ENCODE measurements around the gene SSBP4. TPM values are rescaled to one million over a fixed set of nuclear protein-coding genes. Genes with fewer than 3 reads are reported as not detected.
"Not testable (repeated sequence)": the region's sequence is repeated elsewhere in the genome, so short reads cannot be mapped to it uniquely, and the experiment has no call there.

Gene SSBP4
- total RNA-seq, 1 experiment from 2014 or later: 51.2 TPM

DNA sequence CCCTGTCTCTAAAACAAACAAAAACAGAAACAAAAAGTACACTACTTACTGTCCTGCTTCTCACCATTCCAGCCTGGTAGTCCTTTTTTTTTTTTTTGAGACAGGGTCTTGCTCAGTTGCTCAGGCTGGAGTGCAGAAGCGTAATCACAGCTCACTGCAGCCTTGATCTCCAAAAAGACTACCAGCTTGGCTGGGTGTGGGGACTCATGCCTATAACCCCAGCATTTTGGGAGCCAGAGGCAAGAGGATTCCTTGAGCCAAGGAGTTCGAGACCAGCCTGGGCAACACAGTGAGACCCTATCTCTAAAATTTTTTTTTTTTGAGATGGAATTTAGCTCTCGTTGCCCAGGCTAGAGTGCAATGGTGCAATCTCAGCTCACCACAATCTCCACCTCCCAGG, 38.4 kb upstream of the SSBP4 start:
- no peak overlapping the region for H3K27ac Mint-ChIP-seq

DNA sequence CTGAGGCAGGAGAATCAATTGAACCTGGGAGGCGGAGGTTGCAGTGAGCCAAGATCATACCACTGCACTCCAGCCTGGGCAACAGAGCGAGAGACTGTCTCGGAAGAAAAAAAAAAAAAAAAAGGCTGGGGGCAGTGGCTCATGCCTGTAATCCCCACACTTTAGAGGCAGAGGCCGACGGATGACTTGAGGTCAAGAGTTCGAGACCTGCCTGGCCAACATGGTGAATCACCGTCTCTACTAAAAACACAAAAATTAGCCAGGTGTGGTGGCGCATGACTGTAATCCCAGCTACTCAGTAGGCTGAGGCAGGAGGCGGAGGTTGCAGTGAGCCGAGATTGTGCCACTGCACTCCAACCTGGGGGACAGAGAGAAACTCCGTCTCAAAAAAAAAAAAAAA, 35.6 kb upstream of the SSBP4 start:
- Mint-ChIP-seq H3K27me3 (ENCODE audit: low read depth) (peaks cover 16% of the 10 kb centered on the region), H3K4me1 (peaks cover 37% of the 10 kb centered on the region)
- ChIA-PET CTCF (interaction anchor here (1.6 to 1.7 kb wide), 2 partner anchors 18 to 33 kb away, joined by 3 to 7 read pairs; no protein-coding TSS in a partner anchor), POLR2A (interaction anchor here (0.6 to 0.7 kb wide), 2 partner anchors 78 to 107 kb away, joined by 3 to 4 read pairs; no protein-coding TSS in a partner anchor)
- DNase-seq (ENCODE audit: low spot score); H3K27ac Mint-ChIP-seq; H3K9me3 Mint-ChIP-seq; ATAC-seq; H3K36me3 Mint-ChIP-seq; H3K4me3 Mint-ChIP-seq: not testable (repeated sequence)

More for the DNA sequence above, 38.4 kb upstream of the SSBP4 start:
- no peak overlapping the region for H3K4me3 Mint-ChIP-seq
- peaks cover 28% of the 10 kb centered on the region for H3K4me1 Mint-ChIP-seq
- no peaks in the 10 kb centered on the region; the same call in 1 of the 2 replicates for H3K27me3 Mint-ChIP-seq (ENCODE audit: low read depth)
- ATAC-seq: no peak
- CTCF ChIA-PET: interaction anchor here (0.7 to 1.7 kb wide), 5 partner anchors 7 to 100 kb away, joined by 4 to 16 read pairs (median 5); partner anchors contain the start of genes JUND and LSM4
- no peak for DNase-seq (ENCODE audit: low spot score)
- H3K9me3 Mint-ChIP-seq: no peaks in the 10 kb centered on the region
- TF ChIP-seq ZNF121 (CRISPR knock-in tag; IDR thresholded peaks at IDR 0.05): peak; percentile 88
- TF ChIP-seq, protein P1, sequence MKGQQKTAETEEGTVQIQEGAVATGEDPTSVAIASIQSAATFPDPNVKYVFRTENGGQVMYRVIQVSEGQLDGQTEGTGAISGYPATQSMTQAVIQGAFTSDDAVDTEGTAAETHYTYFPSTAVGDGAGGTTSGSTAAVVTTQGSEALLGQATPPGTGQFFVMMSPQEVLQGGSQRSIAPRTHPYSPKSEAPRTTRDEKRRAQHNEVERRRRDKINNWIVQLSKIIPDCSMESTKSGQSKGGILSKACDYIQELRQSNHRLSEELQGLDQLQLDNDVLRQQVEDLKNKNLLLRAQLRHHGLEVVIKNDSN (CRISPR knock-in tag; IDR thresholded peaks at IDR 0.05): no peak
- TF ChIP-seq, protein P2, sequence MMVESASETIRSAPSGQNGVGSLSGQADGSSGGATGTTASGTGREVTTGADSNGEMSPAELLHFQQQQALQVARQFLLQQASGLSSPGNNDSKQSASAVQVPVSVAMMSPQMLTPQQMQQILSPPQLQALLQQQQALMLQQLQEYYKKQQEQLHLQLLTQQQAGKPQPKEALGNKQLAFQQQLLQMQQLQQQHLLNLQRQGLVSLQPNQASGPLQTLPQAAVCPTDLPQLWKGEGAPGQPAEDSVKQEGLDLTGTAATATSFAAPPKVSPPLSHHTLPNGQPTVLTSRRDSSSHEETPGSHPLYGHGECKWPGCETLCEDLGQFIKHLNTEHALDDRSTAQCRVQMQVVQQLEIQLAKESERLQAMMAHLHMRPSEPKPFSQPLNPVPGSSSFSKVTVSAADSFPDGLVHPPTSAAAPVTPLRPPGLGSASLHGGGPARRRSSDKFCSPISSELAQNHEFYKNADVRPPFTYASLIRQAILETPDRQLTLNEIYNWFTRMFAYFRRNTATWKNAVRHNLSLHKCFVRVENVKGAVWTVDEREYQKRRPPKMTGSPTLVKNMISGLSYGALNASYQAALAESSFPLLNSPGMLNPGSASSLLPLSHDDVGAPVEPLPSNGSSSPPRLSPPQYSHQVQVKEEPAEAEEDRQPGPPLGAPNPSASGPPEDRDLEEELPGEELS (CRISPR knock-in tag; IDR thresholded peaks at IDR 0.05): no peak
- H3K36me3 Mint-ChIP-seq: no peaks in the 10 kb centered on the region
- POLR2A ChIA-PET: interaction anchor here (0.9 to 1.2 kb wide), 3 partner anchors 34 to 81 kb away, joined by 3 to 4 read pairs (median 4); no protein-coding TSS in a partner anchor

DNA sequence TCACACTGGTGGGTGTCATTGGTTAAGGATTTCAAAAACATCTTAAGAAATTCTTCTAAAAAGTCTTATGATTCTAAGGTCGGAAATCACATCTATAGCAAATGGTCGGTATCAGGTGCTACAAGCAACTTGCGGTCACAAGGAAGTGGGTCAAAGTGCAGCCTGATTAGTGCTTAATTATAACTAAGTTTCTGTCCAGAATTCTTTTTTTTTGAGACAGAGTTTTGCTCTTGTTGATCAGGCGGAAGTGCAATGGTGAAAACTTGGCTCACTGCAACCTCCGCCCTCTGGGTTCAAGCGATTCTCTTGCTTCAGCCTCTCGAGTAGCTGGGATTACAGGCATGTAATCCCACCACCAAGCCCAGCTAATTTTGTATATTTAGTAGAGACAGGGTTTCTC, 34.4 kb upstream of the SSBP4 start:
- peaks cover 8% of the 10 kb centered on the region for H3K36me3 Mint-ChIP-seq
- ChIA-PET POLR2A (interaction anchor here (1.3 kb wide), 1 partner anchor 26 kb away, joined by 4 read pairs; no protein-coding TSS in a partner anchor), CTCF (interaction anchor here (1.9 kb wide), 1 partner anchor 106 kb away, joined by 17 read pairs; no protein-coding TSS in a partner anchor)
- peaks cover 37% of the 10 kb centered on the region for H3K4me1 Mint-ChIP-seq
- DNase-seq (ENCODE audit: low spot score) (no peak), ATAC-seq (no peak)
- H3K9me3 Mint-ChIP-seq: no peaks in the 10 kb centered on the region
- TF ChIP-seq, protein P3, sequence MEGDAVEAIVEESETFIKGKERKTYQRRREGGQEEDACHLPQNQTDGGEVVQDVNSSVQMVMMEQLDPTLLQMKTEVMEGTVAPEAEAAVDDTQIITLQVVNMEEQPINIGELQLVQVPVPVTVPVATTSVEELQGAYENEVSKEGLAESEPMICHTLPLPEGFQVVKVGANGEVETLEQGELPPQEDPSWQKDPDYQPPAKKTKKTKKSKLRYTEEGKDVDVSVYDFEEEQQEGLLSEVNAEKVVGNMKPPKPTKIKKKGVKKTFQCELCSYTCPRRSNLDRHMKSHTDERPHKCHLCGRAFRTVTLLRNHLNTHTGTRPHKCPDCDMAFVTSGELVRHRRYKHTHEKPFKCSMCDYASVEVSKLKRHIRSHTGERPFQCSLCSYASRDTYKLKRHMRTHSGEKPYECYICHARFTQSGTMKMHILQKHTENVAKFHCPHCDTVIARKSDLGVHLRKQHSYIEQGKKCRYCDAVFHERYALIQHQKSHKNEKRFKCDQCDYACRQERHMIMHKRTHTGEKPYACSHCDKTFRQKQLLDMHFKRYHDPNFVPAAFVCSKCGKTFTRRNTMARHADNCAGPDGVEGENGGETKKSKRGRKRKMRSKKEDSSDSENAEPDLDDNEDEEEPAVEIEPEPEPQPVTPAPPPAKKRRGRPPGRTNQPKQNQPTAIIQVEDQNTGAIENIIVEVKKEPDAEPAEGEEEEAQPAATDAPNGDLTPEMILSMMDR (IDR thresholded peaks at IDR 0.05): no peak
- no peak for TF ChIP-seq RORB (CRISPR knock-in tag; IDR thresholded peaks at IDR 0.05)
- TF ChIP-seq NR1H2 (CRISPR knock-in tag; IDR thresholded peaks at IDR 0.05): no peak
- TF ChIP-seq ETV6 (CRISPR knock-in tag; IDR thresholded peaks at IDR 0.05): no peak
- no peak for TF ChIP-seq TCF7 (CRISPR knock-in tag; IDR thresholded peaks at IDR 0.05; ENCODE audit: low read depth)
- TF ChIP-seq ZNF263 (CRISPR knock-in tag; IDR thresholded peaks at IDR 0.05; ENCODE audit: low read depth): no peak
- peaks cover 25% of the 10 kb centered on the region for H3K27me3 Mint-ChIP-seq (ENCODE audit: low read depth)
- no peak overlapping the region for H3K4me3 Mint-ChIP-seq
- peak overlapping the region; percentile 82; the same call in 1 of the 2 replicates for H3K27ac Mint-ChIP-seq

DNA sequence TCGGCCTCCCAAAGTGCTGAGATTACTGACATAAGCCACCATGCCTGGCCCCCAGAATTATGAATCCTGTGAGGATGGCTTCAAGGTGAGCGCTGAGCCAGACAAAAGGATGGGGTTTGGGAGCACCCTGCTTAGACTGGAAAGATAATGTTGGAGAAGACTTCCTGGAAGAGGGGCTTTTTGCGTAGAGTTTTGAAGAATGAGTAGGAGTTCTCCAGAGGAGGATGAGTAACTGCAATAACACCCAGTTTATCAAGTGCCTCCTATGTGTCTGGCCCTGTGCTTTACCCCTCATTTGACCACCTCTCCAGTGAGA, 33.9 kb upstream of the SSBP4 start:
- Mint-ChIP-seq H3K27ac (peak overlapping the region; percentile 83), H3K4me1 (peaks cover 33% of the 10 kb centered on the region), H3K9me3 (no peaks in the 10 kb centered on the region), H3K4me3 (no peak overlapping the region), H3K36me3 (peaks cover 11% of the 10 kb centered on the region), H3K27me3 (ENCODE audit: low read depth) (peaks cover 29% of the 10 kb centered on the region)
- no peak for DNase-seq (ENCODE audit: low spot score)
- ChIA-PET POLR2A (interaction anchor here (0.5 to 1.7 kb wide), 8 partner anchors 11 to 931 kb away, joined by 3 to 13 read pairs (median 4); partner anchors contain the start of gene JUND), CTCF (interaction anchor here (0.6 to 4.5 kb wide), 35 partner anchors 9 to 191 kb away, joined by 3 to 94 read pairs (median 4); partner anchors contain the start of genes LRRC25, LSM4, RAB3A and SSBP4)
- no peak for TF ChIP-seq TEAD1 (CRISPR knock-in tag; IDR thresholded peaks at IDR 0.05)
- no peak for ATAC-seq

Measured in WTC11 (cell line).